Measurements from ENCODE around the gene SCGB1C1.
"Not testable (repeated sequence)": the region's sequence is repeated elsewhere in the genome, so short reads cannot be mapped to it uniquely, and the experiment has no call there.

Gene SCGB1C1

GRCh38 chr11:218815-219593 lies 26.1 kb downstream of the SCGB1C1 start:
- peaks cover 4% of the 10 kb centered on the region; the same call in 1 of the 2 replicates for H3K36me3 ChIP-seq (replicated peaks; ENCODE audit: insufficient read depth, low read length)
- no peak for DNase-seq

GRCh38 chr11:220641-221215 lies 27.9 kb downstream of the SCGB1C1 start:
- not testable (repeated sequence) for H3K9ac ChIP-seq (ENCODE audit: low read length)

More at GRCh38 chr11:218815-219593, 26.1 kb downstream of the SCGB1C1 start:
- TF ChIP-seq EZH2 (optimal IDR thresholded peaks at IDR 0.05; ENCODE audit: low read depth, low read length) (no peak), EZH2phosphoT487 (IDR thresholded peaks at IDR 0.05; ENCODE audit: low read length) (no peak), CTCF (IDR thresholded peaks at IDR 0.05; ENCODE audit: low read length) (no peak)
- Histone ChIP-seq H2AFZ (ENCODE audit: low read length) (no peak overlapping the region), H3K79me2 (ENCODE audit: low read length) (no peaks in the 10 kb centered on the region), H3K27ac (ENCODE audit: low read length) (no peak overlapping the region), H3K9ac (ENCODE audit: low read length) (no peak overlapping the region), H3K9me3 (replicated peaks; ENCODE audit: insufficient read depth, low read length) (no peaks in the 10 kb centered on the region), H3K9me2 (replicated peaks; ENCODE audit: insufficient read depth, low read length) (no peaks in the 10 kb centered on the region), H3K4me1 (ENCODE audit: low read length) (no peaks in the 10 kb centered on the region), H3K4me3 (ENCODE audit: low read length) (no peak overlapping the region), H4K20me1 (ENCODE audit: insufficient read depth, low read length) (no peaks in the 10 kb centered on the region), H3F3A (ENCODE audit: insufficient read depth, low read length) (0 out of 2 replicates have a peak, but pooled peaks cover 3% of the 10 kb centered on the region), H3K4me2 (ENCODE audit: low read depth, low read length) (no peak overlapping the region), H3K27me3 (replicated peaks; ENCODE audit: insufficient read depth, low read length) (no peaks in the 10 kb centered on the region)

GRCh38 chr11:221539-221938 lies 28.7 kb downstream of the SCGB1C1 start:
- no peaks in the 10 kb centered on the region for H4K20me1 ChIP-seq (ENCODE audit: insufficient read depth, low read length)
- H3K9ac ChIP-seq (ENCODE audit: low read length) = no peak overlapping the region
- no peaks in the 10 kb centered on the region for H3F3A ChIP-seq (ENCODE audit: insufficient read depth, low read length)
- H3K9me2 ChIP-seq (replicated peaks; ENCODE audit: insufficient read depth, low read length) = no peaks in the 10 kb centered on the region
- H3K9me3 ChIP-seq (replicated peaks; ENCODE audit: insufficient read depth, low read length) = no peaks in the 10 kb centered on the region
- no peaks in the 10 kb centered on the region for H3K4me1 ChIP-seq (ENCODE audit: low read length)
- H3K79me2 ChIP-seq (ENCODE audit: low read length) = no peaks in the 10 kb centered on the region
- H3K27ac ChIP-seq (ENCODE audit: low read length) = no peak overlapping the region
- no peak overlapping the region for H3K4me2 ChIP-seq (ENCODE audit: low read depth, low read length)
- no peak overlapping the region for H2AFZ ChIP-seq (ENCODE audit: low read length)
- H3K4me3 ChIP-seq (ENCODE audit: low read length) = no peak overlapping the region
- no peaks in the 10 kb centered on the region for H3K36me3 ChIP-seq (replicated peaks; ENCODE audit: insufficient read depth, low read length)
- TF ChIP-seq EZH2 (optimal IDR thresholded peaks at IDR 0.05; ENCODE audit: low read depth, low read length) (no peak), EZH2phosphoT487 (IDR thresholded peaks at IDR 0.05; ENCODE audit: low read length) (no peak), CTCF (IDR thresholded peaks at IDR 0.05; ENCODE audit: low read length) (no peak)
- no peak for DNase-seq
- H3K27me3 ChIP-seq (replicated peaks; ENCODE audit: insufficient read depth, low read length) = no peaks in the 10 kb centered on the region

More at GRCh38 chr11:220641-221215, 27.9 kb downstream of the SCGB1C1 start:
- H3K27me3 ChIP-seq (replicated peaks; ENCODE audit: insufficient read depth, low read length); H3K27ac ChIP-seq (ENCODE audit: low read length); H3K79me2 ChIP-seq (ENCODE audit: low read length); H3K4me2 ChIP-seq (ENCODE audit: low read depth, low read length); H3K4me1 ChIP-seq (ENCODE audit: low read length); H3K36me3 ChIP-seq (replicated peaks; ENCODE audit: insufficient read depth, low read length); H3K4me3 ChIP-seq (ENCODE audit: low read length); H3K9me2 ChIP-seq (replicated peaks; ENCODE audit: insufficient read depth, low read length); H4K20me1 ChIP-seq (ENCODE audit: insufficient read depth, low read length); DNase-seq; H3F3A ChIP-seq (ENCODE audit: insufficient read depth, low read length); H3K9me3 ChIP-seq (replicated peaks; ENCODE audit: insufficient read depth, low read length); H2AFZ ChIP-seq (ENCODE audit: low read length): not testable (repeated sequence)

All from MM.1S (cell line).